HG02610 (cell line): ENCODE measurements around the gene NTSR1.

Source experiments
- ATAC-seq: cut with Tn5 transposase; IDR thresholded peaks from one replicate; pipeline ENCODE4 v1.9.1; 2021; ENCODE audit warnings: mild to moderate bottlenecking, moderate library complexity; ENCODE audit not compliant: unreplicated experiment

The NTSR1 gene

GRCh38 chr20:62706857-62707256 lies 1.8 kb upstream of the NTSR1 start:
- no peak for ATAC-seq

- no peak for ATAC-seq
These were observed 1.2 kb upstream of the NTSR1 start for GRCh38 chr20:62707276-62707920.

GRCh38 chr20:62707921-62708521 lies 615 bp upstream of the NTSR1 start:
- no peak for ATAC-seq

- ATAC-seq = no peak
These were observed 885 bp downstream of the NTSR1 start for GRCh38 chr20:62709537-62709905.

- no peak for ATAC-seq
These were observed 1.7 kb downstream of the NTSR1 start for GRCh38 chr20:62710221-62710885.

- ATAC-seq = no peak
These were observed 2.5 kb downstream of the NTSR1 start for GRCh38 chr20:62710886-62711702.

- no peak for ATAC-seq
These were observed 3.1 kb downstream of the NTSR1 start for GRCh38 chr20:62711703-62712101.

GRCh38 chr20:62712606-62713005 lies 4.0 kb downstream of the NTSR1 start:
- no peak for ATAC-seq

GRCh38 chr20:62714006-62714405 lies 5.4 kb downstream of the NTSR1 start:
- no peak for ATAC-seq

GRCh38 chr20:62714799-62715198 lies 6.2 kb downstream of the NTSR1 start:
- no peak for ATAC-seq

- ATAC-seq = no peak
These were observed 6.6 kb downstream of the NTSR1 start for GRCh38 chr20:62715201-62715600.

- no peak for ATAC-seq
These were observed 7.7 kb downstream of the NTSR1 start for GRCh38 chr20:62716198-62716940.

GRCh38 chr20:62716941-62717310 lies 8.3 kb downstream of the NTSR1 start:
- ATAC-seq = no peak

GRCh38 chr20:62717933-62718332 lies 9.3 kb downstream of the NTSR1 start:
- ATAC-seq = no peak

GRCh38 chr20:62718546-62718945 lies 9.9 kb downstream of the NTSR1 start:
- ATAC-seq = no peak

GRCh38 chr20:62719250-62719935 lies 10.8 kb downstream of the NTSR1 start:
- no peak for ATAC-seq

- ATAC-seq = no peak
These were observed 13.1 kb downstream of the NTSR1 start for GRCh38 chr20:62721511-62722370.

- ATAC-seq = no peak
These were observed 14.0 kb downstream of the NTSR1 start for GRCh38 chr20:62722627-62723026.

GRCh38 chr20:62723351-62723750 lies 14.7 kb downstream of the NTSR1 start:
- no peak for ATAC-seq
